CD4-positive, alpha-beta T cell treated with Interleukin-1 beta for 1 hour (primary cell): Measurements from ENCODE around the gene TRUB2.
"Not testable (repeated sequence)": the region's sequence is repeated elsewhere in the genome, so short reads cannot be mapped to it uniquely, and the experiment has no call there.

Experiments used
- DNase-seq, 2 donors: peaks; one replicate each; pipeline ENCODE4 v3.0.0-alpha.2; 2020 to 2022

Gene TRUB2

GRCh38 chr9:128339761-128340690 is 17.8 kb upstream of the TRUB2 start, which contains the start of gene SLC27A4:
TSS of gene SLC27A4 (plus strand) at chr9:128340527. CDS start at chr9:128343133, 2,606 bp downstream.
- DNase-seq: peak; percentile 85 to 86

DNA sequence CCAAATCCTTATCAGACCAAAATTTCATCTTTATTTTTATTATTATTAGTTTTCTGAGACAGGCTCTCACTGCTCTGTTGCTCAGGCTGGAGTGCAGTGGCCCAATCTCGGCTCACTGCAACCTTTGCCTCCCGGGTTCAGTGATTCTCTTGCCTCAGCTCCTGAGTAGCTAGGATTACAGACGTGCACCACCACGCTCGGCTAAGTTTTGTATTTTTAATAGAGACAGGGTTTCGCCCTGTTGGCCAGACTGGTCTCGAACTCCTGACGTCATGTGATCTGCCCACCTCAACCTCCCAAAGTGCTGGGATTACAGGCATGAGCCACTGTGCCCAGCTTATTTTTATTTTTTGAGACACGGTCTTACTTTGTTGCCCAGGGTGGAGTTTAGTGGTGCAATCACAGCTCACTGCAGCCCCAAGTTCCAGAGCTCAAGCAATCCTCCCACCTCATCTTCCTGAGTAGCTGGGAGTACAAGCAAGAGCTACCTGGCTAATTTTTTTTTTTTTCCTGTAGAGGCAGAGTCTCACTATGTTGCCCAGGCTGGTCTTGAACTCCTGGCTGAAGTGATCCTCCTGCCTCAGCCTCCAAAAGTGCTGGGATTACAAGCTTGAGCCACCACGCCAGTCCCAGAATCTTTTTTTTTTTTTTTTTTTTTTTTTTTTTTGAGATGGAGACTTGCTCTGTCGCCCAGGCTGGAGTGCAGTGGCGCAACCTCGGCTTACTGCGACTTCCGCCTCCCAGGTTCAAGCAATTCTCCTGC is 16.8 kb upstream of the TRUB2 start:
- not testable (repeated sequence) for DNase-seq

GRCh38 chr9:128337936-128338335 is 15.7 kb upstream of the TRUB2 start:
- DNase-seq: no peak

GRCh38 chr9:128335914-128336313 is 13.7 kb upstream of the TRUB2 start:
- DNase-seq: no peak

DNA sequence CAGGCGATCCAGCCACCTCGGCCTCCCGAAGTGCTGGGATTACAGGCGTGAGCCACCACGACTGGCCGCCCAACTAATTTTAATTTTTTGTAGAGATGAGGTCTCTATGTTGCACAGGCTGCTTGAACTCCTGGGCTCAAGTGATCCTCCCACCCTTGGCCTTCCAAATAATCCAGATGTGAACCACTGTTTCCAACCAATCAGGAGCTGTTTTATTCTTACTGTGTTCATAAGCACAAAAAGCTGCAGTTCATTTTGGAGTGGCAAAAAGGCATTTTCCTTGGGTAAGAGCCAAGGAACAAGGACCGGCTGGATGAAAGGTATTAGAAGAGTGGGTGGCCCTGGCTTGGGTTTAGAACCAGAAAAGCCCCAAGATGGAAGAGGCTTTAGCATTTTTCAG is 12.9 kb upstream of the TRUB2 start:
- no peak for DNase-seq

DNA sequence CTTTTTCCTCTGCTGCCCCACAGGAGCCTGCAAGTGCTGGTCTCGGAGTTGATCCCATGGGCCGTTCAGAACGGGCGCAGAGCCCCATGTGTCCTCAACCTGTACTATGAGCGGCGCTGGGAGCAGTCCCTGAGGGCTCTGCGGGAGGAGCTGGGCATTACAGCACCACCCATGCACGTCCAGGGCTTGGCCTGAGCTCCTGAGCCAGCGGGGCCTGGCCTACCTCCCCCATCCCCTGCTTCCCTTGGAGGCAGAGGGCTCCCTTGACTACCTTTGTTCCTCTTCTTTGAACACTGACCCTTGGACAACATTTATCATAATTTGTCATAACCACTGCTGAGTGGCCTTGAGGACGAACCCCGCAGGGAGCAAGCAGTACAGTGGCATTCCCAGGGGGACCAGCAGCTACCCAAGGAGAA is 11.2 kb upstream of the TRUB2 start:
- DNase-seq: no peak

GRCh38 chr9:128325629-128326028 is 3.4 kb upstream of the TRUB2 start:
- no peak for DNase-seq

- no peak for DNase-seq
These were observed 2.2 kb upstream of the TRUB2 start for GRCh38 chr9:128324401-128324800.

GRCh38 chr9:128323791-128324190 is 1.5 kb upstream of the TRUB2 start:
- no peak for DNase-seq

DNA sequence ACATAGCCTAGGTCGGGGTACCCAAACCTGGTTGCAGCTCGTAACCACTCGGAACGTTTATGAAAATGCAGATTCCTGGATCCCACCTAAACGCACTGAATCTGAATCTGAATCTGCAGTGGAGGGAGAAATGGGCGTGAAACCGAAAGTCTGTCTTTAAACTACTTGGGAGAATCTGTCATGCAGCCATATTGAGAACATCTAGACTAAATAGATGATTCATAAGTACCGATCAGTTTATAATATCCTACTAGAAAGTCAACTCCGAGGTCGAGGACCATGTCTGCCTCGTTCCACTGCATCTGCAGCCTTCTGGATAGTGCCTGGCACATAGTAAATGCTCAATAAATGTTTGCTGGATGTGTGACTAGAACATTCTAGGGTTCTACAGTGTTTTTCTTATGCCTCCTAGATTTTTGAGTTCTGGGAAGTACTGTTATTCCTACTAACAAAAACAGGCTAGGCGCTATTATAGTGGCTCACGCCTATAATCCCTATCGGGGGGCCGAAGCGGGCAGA is 1.0 kb upstream of the TRUB2 start:
- DNase-seq: no peak

DNA sequence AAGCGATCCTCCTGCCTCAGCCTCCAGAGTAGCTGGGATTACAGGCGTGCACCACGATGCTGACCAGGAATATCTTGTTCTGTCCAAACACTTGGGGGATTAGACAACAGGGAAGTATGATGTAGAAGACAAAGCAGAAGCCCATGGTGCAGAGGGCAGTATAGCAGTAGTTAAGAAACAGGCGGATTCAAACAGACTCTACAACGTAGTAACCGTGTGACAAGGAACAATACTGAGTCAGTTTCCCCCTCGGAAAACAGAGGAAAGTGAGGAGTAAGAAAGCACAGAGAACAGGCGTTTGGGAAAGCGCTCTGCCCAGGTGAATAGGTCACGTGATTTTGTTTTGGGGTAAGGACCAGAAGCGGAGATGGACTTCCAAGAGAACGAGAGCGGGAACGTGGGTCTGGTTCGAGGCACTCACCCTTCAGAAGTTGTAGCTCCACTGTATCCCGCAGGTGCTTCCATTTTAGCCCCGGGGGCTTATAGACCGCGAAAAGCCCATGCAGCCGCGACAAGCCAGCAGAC is 306 bp downstream of the TRUB2 start:
- DNase-seq: no peak

DNA sequence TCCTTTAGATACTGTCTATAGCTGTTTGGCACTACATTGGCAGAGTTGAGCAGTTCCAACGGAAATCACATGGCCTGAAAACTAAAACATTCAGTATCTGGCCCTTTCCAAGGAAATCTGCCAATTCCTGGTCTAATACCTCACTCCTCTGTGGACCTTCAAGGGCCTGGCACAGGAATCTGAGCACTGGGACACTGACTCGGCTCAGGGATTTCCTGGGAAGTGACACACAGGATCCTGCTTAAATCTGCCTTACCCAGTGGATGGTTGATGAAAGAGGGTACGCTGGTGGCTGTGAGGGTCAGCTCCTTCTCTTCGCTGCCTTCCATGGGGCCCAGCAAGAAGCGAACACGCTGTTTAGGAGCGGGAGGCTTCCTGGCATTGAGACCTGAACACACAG is 904 bp downstream of the TRUB2 start:
- DNase-seq: no peak

GRCh38 chr9:128317629-128318028 is 4.6 kb downstream of the TRUB2 start:
- no peak for DNase-seq

GRCh38 chr9:128316421-128316820 is 5.8 kb downstream of the TRUB2 start:
- no peak for DNase-seq

DNA sequence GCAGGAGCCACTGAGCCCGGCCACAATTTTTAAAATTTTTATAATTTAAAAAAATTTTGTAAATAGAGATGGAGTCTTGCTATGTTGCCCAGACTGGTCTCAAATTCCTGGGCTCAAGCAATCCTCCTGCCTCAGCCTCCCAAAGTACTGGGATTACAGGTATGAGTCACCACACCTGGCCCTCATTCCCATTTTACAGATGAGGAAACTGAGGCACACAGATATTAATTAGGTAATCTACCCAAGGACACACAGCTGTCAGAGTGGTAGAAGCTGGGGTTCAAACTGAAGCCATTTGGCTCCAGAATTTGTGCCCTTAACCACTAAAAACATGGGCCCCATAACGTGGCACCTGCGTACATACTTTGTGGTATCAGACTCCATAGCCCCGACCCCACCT is 7.5 kb downstream of the TRUB2 start:
- no peak for DNase-seq

DNA sequence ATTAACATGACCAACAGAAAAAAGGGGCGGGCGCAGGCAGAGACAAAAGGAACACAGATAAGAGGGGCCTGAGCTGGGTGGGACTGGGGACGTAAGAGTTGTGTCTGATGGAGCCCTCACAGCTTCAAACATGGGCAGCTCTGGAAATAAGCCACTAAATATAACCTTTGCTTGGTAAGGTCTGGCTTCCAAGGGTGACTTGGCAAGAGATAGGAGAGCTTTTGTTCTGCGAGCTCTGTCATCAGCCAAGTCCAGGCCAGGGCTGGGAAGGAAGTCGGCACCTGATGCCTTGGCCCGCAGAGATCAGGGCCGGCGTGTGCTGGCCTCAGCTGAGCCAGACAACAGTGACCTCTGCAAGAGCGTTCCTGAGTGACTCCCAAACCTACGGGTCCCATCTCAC is 11.8 kb downstream of the TRUB2 start:
- DNase-seq: no peak

GRCh38 chr9:128309551-128309950 is 12.7 kb downstream of the TRUB2 start:
- no peak for DNase-seq

GRCh38 chr9:128304971-128305288 is 17.3 kb downstream of the TRUB2 start:
- DNase-seq: no peak

GRCh38 chr9:128304136-128304970 is 17.9 kb downstream of the TRUB2 start:
- DNase-seq: no peak

GRCh38 chr9:128298535-128299482 is 23.4 kb downstream of the TRUB2 start:
- no peak for DNase-seq

DNA sequence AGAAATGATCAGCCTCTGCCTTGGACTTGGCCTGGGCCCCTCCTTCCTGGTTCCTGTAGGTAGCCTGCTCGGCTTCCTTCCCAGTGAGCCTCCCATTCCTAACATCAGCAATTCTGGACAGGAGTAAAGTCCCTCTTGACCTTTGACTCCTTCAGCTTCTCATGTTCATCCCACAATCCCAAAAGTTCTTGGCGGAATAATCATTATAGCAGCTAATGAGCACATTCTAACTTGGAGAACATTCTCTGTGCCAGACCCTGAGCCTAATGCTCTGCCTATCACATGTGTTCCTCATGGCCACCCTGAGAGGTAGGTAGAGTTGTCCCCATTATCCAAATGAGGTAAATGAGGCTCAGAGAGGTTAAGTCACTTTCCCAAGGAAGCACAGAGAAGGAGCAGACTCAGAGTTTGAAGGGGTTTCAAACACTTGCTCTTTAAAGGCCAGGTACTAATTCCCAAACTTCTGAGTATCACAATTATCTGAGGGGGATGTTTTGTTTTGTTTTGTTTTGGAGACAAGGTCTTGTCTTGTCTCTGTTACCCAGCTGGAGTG is 24.9 kb downstream of the TRUB2 start:
- DNase-seq: no peak
